GM21717 (cell line): Measurements from ENCODE around the gene WDFY3.
"Not testable (repeated sequence)": the region's sequence is repeated elsewhere in the genome, so short reads cannot be mapped to it uniquely, and the experiment has no call there.

Source experiments
- ATAC-seq: cut with Tn5 transposase; IDR thresholded peaks from one replicate; pipeline ENCODE4 v1.9.1; 2021; ENCODE audit warnings: mild to moderate bottlenecking, moderate library complexity; ENCODE audit not compliant: unreplicated experiment

Gene WDFY3

DNA sequence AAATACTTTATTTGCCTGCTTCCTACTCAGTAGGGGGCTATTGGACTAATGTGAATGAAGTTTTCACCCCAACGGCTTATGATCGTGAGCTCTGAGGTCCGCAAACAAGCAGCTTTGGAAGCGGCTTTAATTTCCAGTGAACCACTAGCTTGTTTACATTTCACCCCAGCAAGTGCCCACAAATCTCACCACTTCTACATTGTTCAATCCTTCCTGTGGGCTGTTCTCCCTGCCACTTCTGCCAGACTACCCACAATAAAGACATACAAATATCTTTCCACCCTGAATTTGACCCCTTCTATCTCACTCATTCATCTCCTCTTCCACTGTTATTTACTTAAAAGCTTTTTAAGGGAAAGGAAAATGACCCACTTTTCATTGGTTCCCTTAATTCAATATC is 285.5 kb downstream of the WDFY3 start:
- ATAC-seq = no peak

DNA sequence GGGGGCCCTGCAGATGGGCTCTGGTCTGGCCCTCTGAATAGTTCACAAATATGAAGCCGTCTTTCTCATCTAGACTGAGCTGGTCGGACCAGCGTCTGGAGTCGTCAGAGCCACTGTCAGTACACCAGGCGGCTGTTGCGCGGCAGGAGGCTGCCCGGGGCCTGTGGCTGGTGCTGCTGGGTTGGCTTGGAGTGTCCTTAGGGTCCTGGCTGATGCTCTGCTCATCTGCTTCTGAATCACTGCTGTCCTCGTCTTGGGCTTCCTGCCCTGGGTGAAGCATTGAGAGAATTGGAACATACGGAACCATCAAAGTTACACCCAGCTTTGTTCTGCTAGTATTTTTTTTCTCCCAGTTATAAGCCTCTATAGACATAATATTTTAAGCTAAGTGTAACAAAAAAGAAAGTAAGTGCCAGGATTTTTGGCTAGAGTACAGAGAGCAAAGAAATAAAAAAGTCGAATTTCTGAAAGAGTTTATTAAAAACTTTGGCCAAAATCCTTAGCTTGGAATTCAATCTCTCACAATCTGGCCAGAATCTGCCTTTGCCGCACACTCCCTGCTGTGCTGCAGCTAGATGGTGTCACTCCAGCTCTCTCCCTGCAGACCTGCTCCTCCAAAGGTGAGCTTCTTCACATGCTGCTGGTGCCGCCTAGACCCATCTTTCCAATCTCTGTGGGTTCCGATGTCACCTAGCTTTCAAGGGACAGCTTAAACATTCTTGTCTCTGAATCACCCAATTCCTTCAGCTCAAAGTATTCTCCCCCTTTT is 287.3 kb downstream of the WDFY3 start:
- ATAC-seq = no peak

DNA sequence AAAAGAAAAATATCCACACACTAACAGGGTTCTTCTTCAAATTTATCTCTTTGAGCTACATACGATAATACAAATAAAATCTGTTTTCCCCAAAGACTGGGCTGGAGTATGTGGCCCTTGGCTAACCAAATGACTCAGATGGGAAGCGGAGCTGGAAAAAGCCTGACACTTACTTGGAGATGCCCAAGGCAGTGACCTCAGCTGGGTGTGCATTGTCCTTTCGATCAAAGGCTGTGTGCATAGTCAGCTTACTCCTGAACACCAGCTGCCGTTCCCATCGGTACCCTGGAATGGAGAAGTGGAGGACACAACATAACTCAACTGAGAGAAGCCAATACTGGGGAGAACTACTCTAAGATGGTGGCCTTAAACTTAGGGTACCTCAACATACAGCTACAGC is 288.5 kb downstream of the WDFY3 start:
- ATAC-seq = no peak

DNA sequence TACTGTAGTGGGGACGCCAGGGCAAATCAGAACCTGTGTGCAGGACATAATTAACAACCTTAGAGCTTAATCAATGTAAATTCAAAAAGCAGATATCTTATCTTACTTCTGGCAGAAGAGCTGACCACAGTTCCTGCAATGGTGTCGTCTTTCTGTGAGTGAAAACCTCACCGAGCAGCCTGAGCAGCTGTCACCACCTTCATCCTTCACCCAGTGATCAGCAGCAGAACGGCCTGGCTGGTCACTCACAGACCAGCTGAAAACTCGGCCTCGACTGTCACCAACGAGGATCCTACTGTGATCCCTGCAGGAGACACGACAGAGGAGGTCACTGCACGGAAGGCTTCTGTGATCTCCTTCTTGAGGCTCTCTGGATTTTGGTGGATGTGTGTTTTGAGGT is 289.4 kb downstream of the WDFY3 start:
- ATAC-seq = no peak

DNA sequence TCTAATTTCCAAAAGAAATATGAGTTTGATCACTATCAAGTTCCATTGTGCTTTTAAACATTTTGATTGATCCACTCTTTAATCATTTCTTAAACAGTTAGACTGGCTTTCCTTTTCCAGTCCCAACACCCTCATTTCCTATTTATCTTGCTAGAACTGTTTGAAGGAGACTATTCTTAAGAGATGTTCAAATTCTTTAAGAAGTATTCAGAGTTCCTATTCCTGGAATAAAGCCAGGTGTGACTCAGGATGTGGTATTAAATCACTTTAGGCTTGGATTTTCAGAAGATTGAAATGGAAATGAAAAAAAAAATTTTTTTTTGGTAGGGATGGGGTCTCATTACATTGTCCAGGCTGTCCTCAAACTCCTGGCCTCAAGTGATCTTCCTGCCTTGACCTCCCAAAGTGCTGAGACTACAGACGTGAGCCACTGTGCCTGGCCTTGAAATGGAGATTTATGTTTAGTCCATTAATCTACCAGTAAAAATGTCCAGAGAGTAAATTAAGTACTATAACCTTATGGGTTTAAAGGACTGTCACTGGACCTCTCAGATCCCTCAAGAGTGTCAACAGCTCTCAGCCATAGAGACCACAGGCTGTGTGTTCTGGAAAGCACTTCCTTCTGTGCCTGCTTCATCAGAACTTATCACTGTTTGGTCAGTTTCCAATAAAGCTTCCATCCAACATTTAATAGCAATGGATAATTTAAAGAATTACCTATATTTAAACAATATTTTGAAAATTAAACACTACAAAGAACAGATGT is 292.8 kb downstream of the WDFY3 start:
- no peak for ATAC-seq

DNA sequence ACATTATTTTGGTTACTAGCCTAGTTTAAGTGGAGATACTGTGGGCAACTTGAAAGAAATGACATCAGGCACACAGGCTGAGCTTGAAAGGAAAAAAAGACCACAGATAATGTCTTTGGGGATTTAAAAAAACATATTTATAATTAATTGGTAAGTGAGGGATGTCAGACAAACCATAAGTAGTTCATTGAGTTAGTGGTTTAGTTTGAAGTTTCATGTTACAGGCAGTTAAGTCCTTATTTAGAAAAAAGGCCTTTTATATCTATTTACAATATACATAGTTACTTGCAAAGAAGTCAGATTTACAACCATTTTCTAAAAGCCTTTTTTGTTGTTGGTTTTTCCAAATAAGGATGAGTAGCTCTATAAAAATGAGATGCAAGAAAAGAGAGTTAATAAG is 294.3 kb downstream of the WDFY3 start:
- no peak for ATAC-seq

DNA sequence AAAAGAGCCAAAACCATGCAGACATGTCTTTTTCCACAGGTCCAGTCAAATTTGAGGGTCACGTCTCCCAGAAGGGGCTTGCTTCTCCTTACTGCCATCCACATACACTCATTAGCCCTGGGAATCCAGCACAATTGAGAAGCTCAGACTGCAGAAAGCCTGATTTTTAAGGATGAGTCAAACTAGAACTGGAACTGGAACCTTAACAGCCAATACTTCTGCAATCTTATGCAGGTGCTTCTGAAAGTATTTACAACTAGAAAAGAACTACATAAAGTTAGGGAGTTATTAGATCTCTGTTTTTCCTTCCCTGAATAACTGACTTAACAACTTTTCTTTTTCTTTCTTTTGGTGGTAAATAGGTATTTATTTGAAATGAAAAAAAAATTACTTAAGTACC is 297.3 kb downstream of the WDFY3 start:
- ATAC-seq = no peak

DNA sequence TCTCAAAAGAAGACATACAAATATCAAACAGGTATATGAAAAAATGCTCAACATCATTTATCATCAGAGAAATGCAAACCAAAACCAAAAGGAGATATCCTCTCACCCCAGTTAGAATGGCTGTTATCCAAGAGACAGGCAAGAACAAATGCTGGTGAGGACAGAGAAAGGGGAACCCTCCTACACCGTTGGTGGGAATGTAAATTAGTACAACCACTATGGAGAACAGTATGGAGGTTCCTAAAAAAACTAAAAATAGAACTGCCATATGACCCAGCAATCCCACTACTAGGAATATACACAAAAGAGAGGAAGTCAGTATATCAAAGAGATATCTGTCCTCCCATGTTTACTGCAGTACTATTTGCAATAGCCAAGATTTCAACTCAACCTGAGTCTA is 300.1 kb downstream of the WDFY3 start:
- no peak for ATAC-seq

DNA sequence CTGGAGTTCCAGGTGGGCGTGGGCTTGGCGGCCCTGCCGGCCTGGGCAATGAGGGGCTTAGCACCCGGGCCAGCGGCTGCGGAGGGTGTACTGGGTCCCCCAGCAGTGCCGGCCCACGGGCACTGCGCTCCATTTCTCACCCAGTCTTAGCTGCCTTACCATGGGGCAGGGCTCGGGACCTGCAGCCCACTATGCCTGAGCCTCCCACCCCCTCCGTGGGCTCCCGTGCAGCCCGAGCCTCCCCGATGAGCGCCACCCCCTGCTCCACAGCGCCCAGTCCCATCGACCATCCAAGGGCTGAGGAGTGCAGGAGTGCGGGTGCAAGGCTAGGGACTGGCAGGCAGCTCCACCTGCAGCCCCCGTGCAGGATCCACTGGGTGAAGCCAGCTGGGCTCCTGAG is 301.7 kb downstream of the WDFY3 start:
- not testable (repeated sequence) for ATAC-seq

DNA sequence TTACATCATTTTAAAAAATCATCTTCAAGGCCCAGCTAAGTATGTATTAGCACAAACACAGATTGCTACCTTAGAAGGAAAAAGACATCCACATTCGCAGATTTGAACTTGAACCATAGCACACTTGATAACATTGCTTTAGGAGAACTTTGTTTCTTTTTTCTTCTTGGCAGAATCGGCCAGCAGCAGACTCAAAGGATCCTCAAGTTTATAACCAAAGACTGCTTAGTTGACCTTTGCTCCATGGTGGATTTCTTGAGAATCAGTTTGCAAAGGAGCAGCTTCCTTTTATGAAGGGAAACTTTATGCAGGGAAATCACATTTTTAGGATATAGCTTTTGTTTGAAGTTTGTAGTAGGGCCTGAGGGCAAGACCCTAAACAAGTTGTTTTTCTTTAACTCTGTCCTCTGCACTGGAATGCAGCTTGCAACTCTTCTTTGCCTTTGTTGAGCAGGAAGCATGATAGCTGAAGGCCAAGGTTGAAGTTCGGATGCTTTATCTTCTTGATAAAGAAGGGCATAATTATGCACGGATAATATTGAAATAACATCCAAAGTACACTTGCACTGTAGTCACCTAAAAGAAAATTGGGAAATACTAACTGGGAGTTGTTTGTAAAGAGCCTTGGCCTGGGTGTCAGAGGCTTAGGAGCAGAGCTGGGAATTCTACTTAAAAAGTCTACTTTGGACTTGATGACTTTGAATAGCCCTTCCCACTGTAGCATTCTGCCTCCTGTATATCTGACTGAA is 305.1 kb downstream of the WDFY3 start:
- ATAC-seq = no peak

DNA sequence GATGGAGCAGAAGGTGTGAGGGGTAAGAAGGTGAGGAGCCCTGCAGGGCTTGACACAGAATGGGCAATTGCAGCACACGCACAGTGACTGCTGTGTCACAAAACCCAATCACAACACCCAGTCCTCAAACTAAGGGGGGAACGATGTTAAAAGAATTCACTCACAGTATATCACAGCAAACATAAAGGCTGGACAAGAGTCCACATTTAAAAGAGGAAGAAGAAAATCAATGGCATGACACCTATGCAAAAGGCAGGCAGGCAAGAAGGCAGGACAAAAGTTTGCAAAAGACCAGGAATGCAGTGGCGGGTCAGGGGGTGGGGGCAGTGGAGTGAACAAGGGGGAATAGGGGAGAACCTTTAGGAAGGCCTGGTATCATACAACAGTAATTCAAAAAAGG is 305.9 kb downstream of the WDFY3 start:
- ATAC-seq = no peak

DNA sequence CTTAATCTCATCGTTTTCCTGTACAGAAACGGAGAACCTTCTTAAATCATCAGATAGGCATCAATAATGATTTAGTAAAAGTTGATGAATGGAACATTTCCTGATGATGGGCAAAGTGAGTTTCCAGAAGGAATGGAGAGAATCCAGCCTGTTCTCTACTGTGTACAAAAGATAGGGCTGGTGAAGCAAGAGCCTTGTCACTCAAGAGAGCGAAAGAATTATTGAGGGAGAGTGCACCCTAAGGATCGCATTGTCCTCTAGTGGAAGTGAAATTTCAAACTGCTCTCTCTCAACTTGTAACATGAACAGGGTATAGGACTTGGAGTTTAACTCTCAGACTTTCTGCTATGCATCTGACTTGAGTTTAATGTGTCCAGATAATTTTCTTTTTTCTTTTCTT is 314.0 kb downstream of the WDFY3 start:
- ATAC-seq = no peak

DNA sequence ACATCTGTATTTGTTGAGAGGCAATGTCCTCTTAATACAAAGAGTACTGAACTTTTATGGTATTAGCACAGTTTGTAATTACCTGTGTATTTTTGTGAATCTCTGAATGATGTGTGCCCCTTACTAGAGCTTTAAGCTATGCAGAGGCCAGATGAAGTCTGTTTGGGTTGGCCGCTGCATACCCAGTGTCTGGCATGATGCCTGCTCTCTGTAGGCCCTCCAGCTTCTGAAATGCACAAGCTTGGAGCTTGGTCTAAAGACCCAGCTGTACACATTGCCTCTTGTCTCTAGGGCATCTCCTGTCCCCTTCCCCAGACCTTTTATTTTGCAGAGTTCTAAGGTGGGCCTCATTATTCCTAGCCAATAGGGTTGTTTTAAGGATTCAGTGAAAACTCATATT is 315.0 kb downstream of the WDFY3 start:
- no peak for ATAC-seq

DNA sequence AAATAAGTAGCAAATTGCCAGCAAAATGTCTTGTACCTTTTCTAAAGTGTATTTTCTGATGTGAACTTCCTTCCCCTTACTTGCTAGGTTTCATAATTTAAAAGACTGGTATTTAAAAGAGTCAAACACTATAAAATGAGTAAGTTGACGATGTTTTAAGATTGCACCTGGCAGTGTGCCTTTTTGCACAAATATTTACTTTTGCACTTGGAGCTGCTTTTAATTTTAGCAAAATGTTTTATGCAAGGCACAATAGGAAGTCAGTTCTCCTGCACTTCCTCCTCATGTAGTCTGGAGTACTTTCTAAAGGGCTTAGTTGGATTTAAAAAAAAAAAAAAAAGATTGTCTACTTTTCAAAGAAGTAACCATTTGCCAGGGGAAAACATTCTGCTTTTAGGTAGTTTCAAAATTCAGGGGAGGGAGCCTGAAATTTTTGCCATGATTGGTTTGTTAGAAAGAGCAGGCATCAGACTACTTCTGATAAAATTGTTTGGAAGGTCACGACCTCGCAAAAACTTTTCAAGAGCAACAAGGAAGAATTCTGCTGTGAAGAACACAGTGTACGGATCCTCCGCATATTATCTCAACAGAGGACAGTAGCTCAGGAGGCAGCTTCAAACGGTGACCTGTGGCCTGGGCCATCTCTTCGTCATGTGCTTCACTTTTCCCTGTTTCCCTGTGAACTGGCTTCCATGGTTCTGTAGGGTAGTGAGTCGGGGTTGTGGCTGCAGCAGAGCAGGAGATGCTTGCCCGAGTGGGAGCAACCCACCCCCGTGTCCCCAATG is 317.4 kb downstream of the WDFY3 start:
- no peak for ATAC-seq

DNA sequence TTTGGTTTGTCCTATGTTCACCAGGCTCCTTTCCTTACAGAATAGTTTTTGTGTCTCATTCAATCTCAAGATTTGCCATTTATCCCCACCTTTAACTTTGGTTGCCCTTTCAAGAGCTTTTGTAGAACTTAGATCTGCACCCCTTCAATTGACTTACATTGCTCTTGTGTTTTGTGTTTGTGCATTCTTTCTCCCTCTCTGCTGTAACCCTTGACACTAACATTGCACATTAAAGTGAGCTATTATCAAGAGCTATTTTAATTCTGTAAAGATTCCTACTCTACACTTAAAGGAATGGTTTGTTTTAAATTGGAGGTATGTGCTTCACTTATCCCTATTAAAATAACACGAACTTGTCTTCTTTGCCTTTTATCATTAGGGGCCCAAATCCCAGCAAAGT is 318.3 kb downstream of the WDFY3 start:
- no peak for ATAC-seq

DNA sequence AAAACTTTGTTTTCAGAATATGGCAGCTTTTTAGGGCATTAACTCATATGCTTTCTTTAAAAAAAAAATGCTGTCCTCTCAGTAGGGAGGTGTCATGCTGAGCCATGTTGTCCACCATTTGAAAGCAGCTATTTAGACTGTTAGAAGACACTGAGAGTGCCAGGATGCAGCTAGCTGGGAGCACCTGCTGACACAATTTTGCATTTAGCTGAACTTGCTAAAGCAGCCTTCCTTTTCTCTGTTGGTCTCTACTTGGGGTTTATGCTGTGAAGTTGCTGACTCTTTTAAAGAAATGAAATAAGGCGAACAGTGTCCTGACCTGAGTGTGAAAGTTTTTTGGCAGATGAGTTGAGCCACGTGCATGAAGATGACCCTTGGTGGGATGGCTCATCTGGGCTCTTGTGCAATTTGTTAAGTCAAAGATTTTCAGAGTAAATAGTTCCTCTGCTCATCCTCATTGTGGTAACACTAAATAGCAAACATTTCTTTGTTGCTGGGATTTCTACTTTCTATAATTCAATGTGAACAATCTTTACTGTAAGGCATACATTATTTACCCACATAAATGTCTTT is 319.1 kb downstream of the WDFY3 start:
- no peak for ATAC-seq

DNA sequence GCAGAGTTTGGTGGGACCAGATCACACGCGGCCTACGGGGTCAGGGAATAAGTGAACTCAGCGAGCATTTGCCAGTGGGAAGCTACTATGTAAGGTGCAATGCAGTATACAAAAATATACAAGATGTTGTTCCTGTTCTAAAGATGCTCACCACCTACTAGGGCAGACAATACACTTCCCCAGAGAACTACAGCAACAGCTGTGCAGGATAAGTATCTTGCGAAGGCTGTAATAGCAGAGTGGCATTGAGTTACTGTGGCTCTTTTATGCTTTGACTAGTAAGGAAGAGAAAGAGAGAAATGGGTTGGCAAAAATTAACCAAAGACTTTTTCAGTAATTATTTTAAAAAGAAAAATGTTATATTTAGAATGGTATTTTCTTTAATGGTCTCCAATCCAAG is 322.4 kb downstream of the WDFY3 start:
- no peak for ATAC-seq

DNA sequence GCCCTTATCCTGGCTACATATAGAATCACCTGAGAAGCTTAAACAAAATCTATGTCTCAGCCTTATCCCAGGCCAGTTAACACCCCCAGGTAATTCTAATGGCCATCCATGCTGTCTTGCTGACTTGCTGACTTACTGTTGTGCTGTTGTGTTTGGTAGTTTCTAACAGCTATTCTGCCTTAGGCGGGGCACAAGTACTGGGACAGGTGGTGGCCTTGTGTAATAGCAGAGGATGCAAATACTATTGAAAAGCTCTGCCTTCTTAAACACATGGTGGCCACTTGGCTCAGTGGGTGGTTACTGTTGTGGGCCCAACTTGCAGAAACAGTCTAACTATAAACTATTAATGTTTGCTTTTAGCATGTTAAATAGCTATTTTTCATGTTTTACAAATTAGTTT is 327.3 kb downstream of the WDFY3 start:
- ATAC-seq = no peak

DNA sequence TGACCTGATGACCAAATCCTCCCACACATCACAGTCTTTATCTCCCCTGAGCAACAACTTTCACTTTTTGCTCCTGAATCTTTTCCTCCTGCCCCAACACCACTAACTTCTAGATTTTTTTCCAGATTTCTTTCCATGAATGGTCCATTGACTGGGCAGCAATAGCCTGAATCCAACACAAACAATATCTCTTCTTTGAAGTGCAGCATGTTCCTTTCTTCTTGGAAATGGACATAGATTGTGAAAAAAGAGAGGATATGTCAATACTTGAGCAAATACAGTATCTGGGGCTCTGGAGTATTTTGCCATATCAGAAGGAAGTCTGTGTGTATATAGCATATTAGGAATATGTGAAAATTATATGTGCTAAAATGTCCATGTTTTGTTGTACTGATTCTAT is 328.4 kb downstream of the WDFY3 start:
- ATAC-seq = no peak

DNA sequence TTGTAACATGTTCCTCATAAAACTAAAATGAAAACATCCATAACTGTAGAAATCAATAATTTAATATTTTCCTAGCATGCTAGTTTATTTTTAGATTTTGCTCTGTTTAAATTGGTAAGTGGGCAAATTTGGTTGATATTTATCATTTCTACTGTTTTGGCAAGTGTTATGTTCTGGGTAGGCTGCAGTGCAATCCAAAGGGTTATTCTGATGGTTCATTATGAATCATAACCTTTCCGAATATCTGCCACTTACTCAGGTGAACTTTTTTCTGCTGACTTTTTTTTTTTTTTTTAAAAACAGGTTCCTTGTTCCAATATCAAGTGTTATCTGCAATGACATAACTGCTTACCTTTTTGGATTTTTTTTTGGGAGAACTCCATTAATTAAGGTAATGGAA is 331.5 kb downstream of the WDFY3 start:
- no peak for ATAC-seq

DNA sequence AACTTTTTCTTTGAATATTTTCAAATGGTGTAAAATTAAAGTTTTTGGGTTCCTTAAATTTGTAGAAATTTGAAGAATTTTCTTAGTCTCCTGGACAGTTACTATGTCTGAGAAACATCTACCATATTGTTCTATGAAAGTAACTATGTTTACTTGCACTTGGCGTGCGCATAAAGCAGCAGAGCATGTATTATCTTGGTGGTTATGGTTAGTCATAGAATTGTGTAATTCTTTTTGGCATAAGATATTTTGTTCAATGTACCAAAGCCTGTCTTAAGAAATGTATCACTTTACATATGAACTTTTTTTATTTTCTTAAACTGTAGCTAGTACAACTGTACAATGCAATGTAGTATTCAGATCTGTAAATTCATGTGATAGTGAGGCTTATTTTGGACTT is 334.4 kb downstream of the WDFY3 start:
- no peak for ATAC-seq
